SW 1271 (cell line): Measurements from ENCODE around the gene PCGF6.
A peak's percentile ranks its signal among the peaks of the same experiment; 100 is the strongest.

Experiments used
- DNase-seq, 2 experiments: peaks; one replicate each; lab custom pipeline; 2025; lab: John Stamatoyannopoulos, UW

Gene PCGF6

GRCh38 chr10:103256613-103257012 lies 94.3 kb downstream of the PCGF6 start:
- DNase-seq: no peak

- DNase-seq: peak in 1 of 2 experiments; percentile 64
Measured at GRCh38 chr10:103254538-103255325, 96.2 kb downstream of the PCGF6 start.

DNA sequence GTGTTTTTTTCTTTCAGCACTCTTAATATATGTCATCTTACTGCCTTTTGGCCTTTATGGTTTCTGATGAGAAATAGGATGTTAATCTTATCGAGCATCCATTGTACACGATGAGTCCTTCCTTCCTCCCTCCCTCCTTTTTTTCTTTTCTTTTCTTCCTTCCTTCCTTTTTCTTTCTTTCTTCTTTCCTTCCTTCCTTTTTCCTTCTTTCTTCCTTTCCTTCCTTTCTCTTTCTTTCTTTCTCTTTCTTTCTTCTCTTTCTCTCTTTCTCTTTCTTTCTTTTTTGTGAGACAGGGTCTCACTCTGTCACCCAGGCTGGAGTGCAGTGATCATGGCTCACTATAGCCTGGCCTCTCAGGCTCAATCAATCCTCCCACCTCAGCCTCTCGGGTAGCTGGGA lies 96.8 kb downstream of the PCGF6 start:
- no peak for DNase-seq
